ENCODE measurements around the gene DNAH8.

GRCh38 chr6:39018103-39018502 is 303.0 kb downstream of the DNAH8 start:
- TF ChIP-seq POLR2AphosphoS5 (IDR thresholded peaks at IDR 0.05) (no peak), POLR2A (IDR thresholded peaks at IDR 0.05) (no peak)
- TF ChIP-seq, protein P1, sequence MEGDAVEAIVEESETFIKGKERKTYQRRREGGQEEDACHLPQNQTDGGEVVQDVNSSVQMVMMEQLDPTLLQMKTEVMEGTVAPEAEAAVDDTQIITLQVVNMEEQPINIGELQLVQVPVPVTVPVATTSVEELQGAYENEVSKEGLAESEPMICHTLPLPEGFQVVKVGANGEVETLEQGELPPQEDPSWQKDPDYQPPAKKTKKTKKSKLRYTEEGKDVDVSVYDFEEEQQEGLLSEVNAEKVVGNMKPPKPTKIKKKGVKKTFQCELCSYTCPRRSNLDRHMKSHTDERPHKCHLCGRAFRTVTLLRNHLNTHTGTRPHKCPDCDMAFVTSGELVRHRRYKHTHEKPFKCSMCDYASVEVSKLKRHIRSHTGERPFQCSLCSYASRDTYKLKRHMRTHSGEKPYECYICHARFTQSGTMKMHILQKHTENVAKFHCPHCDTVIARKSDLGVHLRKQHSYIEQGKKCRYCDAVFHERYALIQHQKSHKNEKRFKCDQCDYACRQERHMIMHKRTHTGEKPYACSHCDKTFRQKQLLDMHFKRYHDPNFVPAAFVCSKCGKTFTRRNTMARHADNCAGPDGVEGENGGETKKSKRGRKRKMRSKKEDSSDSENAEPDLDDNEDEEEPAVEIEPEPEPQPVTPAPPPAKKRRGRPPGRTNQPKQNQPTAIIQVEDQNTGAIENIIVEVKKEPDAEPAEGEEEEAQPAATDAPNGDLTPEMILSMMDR (IDR thresholded peaks at IDR 0.05) = no peak
